Right cardiac atrium (tissue), 5 donors: ENCODE measurements around the gene SLC37A1. TPM values are rescaled to one million over a fixed set of nuclear protein-coding genes. Genes with fewer than 3 reads are reported as not detected.

Source experiments
- ATAC-seq, 2 donors: fragments of 200-7000 bp; cut with Tn5 transposase; one replicate each; pipeline versions ENCODE4 v1.8.0 to v1.9.1; 2020; ENCODE audit warnings: moderate library complexity in 2 of 2, mild to moderate bottlenecking in 1 of 2
- DNase-seq, 3 donors: peaks; one replicate each; pipeline ENCODE4 v3.0.0-alpha.2; 2020
- H3K27ac ChIP-seq: one replicate; pipeline ENCODE4 v1.5.1; 2013; ENCODE audit warnings: mild to moderate bottlenecking, low read length, control low read depth, moderate library complexity
- H3K27me3 ChIP-seq: one replicate; pipeline ENCODE4 v1.6.1; 2013; ENCODE audit not compliant: control insufficient read depth, insufficient read depth
- H3K4me1 ChIP-seq: one replicate; pipeline ENCODE4 v1.6.1; 2013; ENCODE audit warnings: low read length; ENCODE audit not compliant: control insufficient read depth, insufficient read depth
- H3K4me3 ChIP-seq: one replicate; pipeline ENCODE4 v1.5.1; 2013; ENCODE audit warnings: low read length, control low read depth
- H3K9me3 ChIP-seq: one replicate; pipeline ENCODE4 v1.6.1; 2013; ENCODE audit warnings: low read length; ENCODE audit not compliant: control insufficient read depth
- WGBS: extraction: QIAGEN DNeasy Blood & Tissue Kit; methylation state at CpG from one replicate; pipeline ENCODE4 v1.1.7; 2013; 5-methylcytosine and 5-hydroxymethylcytosine counted together
- intact Hi-C, 4 donors: fragments of 100-400 bp; cut with DNase I; formaldehyde crosslinking; loops; one replicate each; pipeline versions ENCODE4 v1.11.0 to v1.14.0; 2022 to 2023
- polyA plus RNA-seq: library from polyadenylated mRNA; stranded (reverse); fragments of 200-250 nt; gene quantifications from one replicate; pipeline ENCODE4 v1.2.3, GENCODE V29; 2013
- total RNA-seq, 4 donors: library from RNA; stranded (reverse); fragmentation: NEBNext Ultra II Directional; extraction: Animal tissue kit (Norgen Biotek cat#: 25700); gene quantifications; one replicate each; pipeline ENCODE4 v1.2.1, GENCODE V29; 2021
- donor health status: healthy with polysubstance abuse.
- donor health status: DM: no; HTN: yes; CAD: no.
- donor health status: DM: no; HTN: no; CAD: no.
- donor health status: DM: no; HTN: yes; CAD: no; lungs with severe emphysema.
- donor health status: DM: yes; HTN: yes; CAD: no.

Gene SLC37A1
- total and polyA plus RNA-seq, 5 donors = 1.9 to 2.9 (median 2.9) TPM

DNA sequence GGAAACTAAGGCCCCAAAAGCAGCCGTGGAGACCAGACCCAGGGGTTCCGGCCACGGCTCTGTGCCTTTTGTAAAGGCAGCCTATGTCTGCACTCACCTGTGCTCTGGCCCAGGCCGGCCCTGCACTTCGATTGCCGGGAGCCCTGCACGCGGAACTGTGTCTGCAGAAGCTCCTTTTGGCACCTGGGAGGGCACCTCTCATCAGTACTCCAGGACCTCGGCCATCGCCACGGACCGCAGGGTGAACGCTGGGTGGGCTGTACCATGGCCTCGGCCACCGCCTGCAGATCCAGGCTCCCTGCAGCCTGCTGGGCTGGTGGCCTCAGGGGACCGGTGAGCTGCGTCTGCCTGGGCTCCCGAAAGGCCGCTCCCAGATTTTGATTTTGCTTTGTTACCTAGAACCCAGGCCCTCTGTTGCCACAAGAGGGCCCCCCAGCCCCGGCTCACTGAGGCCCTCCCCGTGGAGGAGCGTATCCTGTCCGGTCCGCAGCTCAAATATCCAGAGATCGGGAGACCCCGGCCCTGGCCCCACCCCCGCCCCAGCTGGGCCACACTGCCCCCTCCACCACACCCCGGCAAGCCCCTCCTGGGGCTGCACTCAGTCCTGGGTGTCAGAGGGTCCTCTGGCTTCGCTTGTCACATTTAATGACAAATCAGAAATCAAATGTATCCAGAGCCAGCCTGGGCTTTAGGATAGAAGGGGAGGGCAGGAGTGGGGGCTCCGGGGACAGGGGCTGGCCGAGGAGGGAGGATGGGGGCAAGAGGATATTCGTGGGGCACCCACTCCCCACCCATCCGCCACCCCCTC is 79.6 kb downstream of the SLC37A1 start:
- no peaks in the 10 kb centered on the region for H3K9me3 ChIP-seq
- no peak overlapping the region for H3K27ac ChIP-seq
- peak; percentile 84 to 90 for ATAC-seq
- peak; percentile 63 to 88 (median 88) for DNase-seq
- intact Hi-C loops = loop anchor here (1.0 to 10.0 kb wide), 4 partner anchors 224 to 232 kb away; no protein-coding TSS in a partner anchor
- no peaks in the 10 kb centered on the region for H3K4me1 ChIP-seq
- no peaks in the 10 kb centered on the region for H3K27me3 ChIP-seq
- no peak overlapping the region for H3K4me3 ChIP-seq
- 23% methylated on average over 33 of the region's 33 CpGs for WGBS

DNA sequence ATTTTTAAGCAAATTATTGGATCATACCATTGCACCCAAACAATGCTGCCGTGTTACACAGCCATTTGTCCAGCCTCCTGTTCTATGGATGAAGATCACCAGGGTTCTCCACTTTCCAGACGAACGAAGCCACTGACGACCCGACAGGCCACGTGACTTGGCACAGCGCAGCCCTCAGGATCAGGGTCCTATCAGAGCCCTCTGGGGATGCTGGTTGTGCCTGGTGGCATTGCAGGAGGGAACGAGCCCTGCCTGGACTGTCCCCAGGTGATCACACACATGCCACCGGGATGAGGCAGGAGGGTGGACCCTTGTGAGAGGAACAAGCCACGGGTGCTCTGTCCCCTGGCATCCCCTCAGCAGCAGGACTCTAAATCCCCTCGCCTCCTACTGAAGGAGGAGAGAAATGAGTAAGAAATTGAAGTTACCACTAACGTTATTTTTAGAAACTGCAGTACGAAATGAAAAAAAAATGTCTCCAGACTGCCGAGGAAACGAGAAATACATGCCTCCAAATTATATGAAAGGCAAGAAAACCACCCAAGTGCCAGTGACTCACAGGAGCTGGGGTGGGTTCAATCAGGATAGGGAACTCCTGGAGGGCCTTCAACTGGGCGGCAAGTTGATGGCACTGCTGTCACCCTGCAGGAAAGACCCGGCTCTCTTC is 81.1 kb downstream of the SLC37A1 start:
- no peaks in the 10 kb centered on the region for H3K4me1 ChIP-seq
- no peak overlapping the region for H3K4me3 ChIP-seq
- WGBS = 62% methylated on average over 17 of the region's 17 CpGs
- no peaks in the 10 kb centered on the region for H3K27me3 ChIP-seq
- DNase-seq (no peak), ATAC-seq (no peak)
- intact Hi-C loops = loop anchor here in 3 of 4 donors (5.0 to 10.0 kb wide), 3 partner anchors 223 to 230 kb away; no protein-coding TSS in a partner anchor
- H3K9me3 ChIP-seq = no peaks in the 10 kb centered on the region
- H3K27ac ChIP-seq = no peak overlapping the region

DNA sequence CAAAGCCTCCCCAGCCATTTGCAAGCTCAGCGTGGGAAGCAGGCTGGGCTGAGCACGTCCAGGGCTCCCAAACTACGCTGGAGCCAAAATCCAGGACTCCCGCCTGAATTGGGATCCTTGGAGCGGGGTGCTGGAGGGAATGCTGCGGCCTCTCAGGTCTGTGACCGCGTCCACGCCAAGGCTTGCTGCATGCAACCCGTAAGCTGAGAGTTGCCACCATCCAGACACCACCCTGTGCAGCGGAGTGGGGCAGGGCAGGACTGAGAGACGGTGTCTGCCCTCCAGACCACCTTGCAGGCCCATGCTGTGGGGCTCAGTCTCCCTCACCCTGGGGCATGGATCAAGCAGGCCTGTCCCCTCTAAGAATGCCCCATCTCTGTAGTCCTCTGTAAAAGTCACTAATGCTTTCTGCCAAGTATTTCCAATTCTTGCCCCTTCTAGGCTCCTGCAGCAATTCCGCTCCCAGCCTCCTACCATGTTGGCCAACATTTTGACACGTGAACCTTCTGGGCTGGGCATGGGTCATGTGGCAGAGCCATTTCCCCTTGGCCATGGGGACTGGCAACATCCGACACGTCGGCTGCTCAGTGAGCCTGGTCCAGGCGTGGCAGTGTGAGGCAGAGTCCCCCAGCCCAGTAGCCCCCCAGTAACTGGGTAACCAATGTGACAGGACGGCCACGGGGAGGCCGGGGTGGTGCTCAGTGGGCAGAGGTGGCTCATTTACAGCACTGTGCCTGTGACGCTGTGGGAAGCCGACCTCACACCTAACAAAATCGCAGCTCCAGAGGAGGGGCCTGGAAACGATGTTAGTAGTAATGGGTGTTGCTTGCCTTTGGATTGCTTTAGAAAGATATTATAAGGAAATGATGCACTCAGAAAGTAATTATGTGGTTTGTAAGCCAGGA is 81.9 kb downstream of the SLC37A1 start:
- no peaks in the 10 kb centered on the region for H3K27me3 ChIP-seq
- H3K9me3 ChIP-seq = no peaks in the 10 kb centered on the region
- DNase-seq (no peak), ATAC-seq (no peak)
- H3K4me3 ChIP-seq = no peak overlapping the region
- H3K27ac ChIP-seq = no peak overlapping the region
- whole genome bisulfite sequencing = 85% methylated on average over 25 of the region's 25 CpGs
- H3K4me1 ChIP-seq = no peaks in the 10 kb centered on the region
- intact Hi-C loops = loop anchor here in 1 of 4 donors (10.0 kb wide), 1 partner anchor 229 kb away; no protein-coding TSS in a partner anchor

DNA sequence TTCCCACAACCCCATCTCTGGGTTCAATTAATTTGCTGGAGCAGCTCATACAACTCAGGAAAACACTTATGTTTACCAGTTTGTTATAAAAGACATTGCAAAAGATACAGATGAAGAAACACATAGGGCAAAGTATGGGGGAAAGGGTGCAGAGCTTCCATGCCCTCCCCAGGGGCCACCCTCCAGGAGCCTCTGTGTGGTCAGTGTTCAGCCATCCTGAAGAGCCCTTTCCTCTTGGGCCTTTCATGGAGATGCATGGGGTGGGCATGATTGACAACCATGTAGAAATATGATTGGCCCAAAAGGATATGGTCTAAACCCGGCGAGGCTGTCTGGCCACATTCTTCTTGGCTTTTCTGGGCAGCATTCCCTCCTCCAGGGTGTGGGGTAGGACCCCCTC is 83.0 kb downstream of the SLC37A1 start:
- no peak overlapping the region for H3K4me3 ChIP-seq
- no peaks in the 10 kb centered on the region for H3K27me3 ChIP-seq
- intact Hi-C loops = loop anchor here in 1 of 4 donors (10.0 kb wide), 1 partner anchor 228 kb away; no protein-coding TSS in a partner anchor
- no peaks in the 10 kb centered on the region for H3K9me3 ChIP-seq
- H3K27ac ChIP-seq = no peak overlapping the region
- no peaks in the 10 kb centered on the region for H3K4me1 ChIP-seq
- DNase-seq = no peak
- ATAC-seq = no peak
- WGBS = 94% methylated on average over 2 of the region's 2 CpGs

DNA sequence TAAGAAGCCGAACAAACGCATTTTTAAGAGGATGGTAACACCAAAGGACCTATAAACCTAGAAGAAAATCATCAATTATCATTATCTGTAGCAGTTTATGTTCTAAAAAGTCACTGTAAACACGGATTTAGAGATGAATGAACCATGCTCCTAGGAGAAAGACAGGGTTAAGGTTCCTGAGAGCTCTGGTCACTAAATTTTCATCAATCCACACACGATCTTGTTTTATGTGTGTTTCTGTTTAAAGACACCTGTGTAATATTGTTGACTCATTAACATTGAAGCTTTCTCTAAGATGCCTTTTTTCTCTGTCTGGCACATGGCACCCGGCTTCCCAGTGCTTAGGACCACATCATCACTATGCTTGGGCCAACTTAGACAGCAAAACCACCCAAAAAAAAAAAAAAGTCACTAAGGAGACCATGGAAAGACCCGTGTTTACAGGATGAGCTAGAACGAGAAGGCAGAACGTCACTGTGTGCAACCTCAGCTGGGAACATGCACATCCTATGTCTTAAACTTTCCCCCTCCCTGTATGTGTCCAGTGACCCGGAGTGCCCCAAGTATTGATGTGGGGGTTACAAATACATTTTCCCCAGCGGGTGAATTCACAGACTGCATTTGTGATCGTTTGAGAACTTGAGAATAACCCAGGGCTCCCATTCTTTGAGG is 84.0 kb downstream of the SLC37A1 start:
- Histone ChIP-seq H3K4me3 (no peak overlapping the region), H3K27ac (no peak overlapping the region), H3K27me3 (no peaks in the 10 kb centered on the region), H3K4me1 (no peaks in the 10 kb centered on the region), H3K9me3 (no peaks in the 10 kb centered on the region)
- DNase-seq (no peak), ATAC-seq (no peak)
- intact Hi-C loops = loop anchor here in 1 of 4 donors (10.0 kb wide), 1 partner anchor 227 kb away; no protein-coding TSS in a partner anchor
- WGBS = 88% methylated on average over 11 of the region's 11 CpGs

DNA sequence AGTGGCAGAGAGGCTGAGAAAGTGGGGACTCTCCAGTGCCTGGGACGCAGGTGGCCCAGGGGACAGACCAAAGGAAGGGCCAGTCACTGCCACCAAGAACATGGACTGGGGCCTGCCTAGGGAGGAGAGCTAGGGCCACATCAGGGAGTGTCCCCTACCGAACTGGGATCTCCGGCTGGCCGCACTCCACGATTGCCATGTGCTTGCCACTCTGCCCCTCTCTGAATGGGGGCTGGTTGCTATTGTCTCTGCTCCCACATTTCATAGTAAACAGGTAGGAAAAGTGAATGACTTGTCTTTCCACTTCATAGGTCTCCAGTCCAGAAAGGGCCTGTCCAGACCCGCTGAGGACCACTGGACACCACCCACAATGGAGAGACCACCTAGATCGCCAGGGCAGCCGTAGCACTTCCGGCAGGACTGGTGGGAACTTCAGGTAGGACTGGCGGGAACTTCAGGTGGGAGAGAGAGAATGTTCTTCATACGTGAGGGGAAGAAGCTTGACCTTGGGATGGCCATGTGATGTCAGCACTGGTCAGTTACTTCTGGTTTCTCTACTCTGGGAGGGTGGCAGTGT is 84.6 kb downstream of the SLC37A1 start:
- ATAC-seq (no peak), DNase-seq (no peak)
- H3K4me3 ChIP-seq = no peak overlapping the region
- no peaks in the 10 kb centered on the region for H3K9me3 ChIP-seq
- 94% methylated on average over 11 of the region's 11 CpGs for WGBS
- H3K27ac ChIP-seq = no peak overlapping the region
- no peaks in the 10 kb centered on the region for H3K27me3 ChIP-seq
- intact Hi-C loops = loop anchor here in 1 of 4 donors (10.0 kb wide), 1 partner anchor 227 kb away; no protein-coding TSS in a partner anchor
- no peaks in the 10 kb centered on the region for H3K4me1 ChIP-seq

DNA sequence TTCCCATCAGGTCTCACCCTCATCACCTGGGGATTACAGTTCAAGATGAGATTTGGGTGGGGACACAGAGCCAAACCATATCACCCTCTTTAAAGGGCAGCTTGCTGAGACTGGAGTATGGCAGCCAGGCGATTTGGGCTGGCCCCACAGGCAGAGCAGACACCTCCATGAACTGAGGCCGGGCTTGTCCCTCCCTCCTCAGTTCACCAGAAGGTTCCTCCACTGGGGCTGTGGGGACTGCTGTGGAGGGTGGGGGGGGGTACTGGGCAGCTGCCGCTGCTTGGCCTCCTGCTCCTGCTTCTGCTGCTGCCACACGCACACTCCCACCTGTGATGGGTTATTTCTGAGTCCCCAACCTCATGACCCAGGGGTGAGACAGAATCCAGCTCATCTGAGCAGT is 85.8 kb downstream of the SLC37A1 start:
- no peaks in the 10 kb centered on the region for H3K27me3 ChIP-seq
- intact Hi-C loops = loop anchor here in 1 of 4 donors (10.0 kb wide), 1 partner anchor 225 kb away; no protein-coding TSS in a partner anchor

DNA sequence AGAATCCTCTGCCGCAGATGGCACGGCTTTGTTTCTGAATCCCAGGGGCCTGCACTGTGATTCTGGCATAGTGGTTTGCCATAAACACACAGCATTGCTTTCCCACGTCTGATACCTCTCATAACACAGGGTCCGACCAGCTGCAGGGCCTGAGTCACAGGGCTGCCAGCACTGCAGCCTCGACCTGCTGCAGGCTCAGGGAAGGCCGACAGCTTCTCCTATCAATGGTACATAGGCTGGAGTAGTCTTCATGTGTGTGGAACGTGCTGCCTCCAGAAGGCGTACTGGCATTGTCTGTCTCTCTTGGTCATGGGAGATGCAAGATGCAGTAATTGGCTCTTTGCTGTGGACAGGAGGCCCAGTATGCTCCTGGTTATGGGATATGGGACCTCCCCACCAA is 86.3 kb downstream of the SLC37A1 start:
- no peak for ATAC-seq

More for the DNA sequence above, 85.8 kb downstream of the SLC37A1 start:
- Histone ChIP-seq H3K4me3 (no peak overlapping the region), H3K27ac (no peak overlapping the region), H3K4me1 (no peaks in the 10 kb centered on the region), H3K9me3 (peaks cover 2% of the 10 kb centered on the region)
- DNase-seq (no peak), ATAC-seq (no peak)
- WGBS = 80% methylated on average over 4 of the region's 4 CpGs

DNA sequence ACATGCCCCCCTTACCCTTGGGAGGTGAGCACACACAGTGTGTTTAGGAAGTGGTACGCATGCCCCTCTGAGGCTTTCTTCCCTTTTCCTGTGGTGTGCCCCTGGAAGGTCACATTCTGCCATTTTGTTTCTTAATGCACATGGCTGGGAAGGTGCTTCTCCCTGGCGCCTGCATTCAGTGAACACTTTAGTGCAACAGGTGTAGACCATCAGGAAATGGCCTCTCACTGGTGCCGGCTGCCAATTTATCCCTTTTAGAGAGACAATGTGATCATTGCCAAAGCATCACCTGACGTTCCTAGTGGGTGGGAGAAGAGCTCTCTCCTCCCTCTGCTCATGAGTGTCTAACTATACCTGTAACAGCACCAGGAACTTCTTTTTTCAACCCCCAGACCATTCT is 88.0 kb downstream of the SLC37A1 start:
- ATAC-seq (no peak), DNase-seq (no peak)
- intact Hi-C loops = no loop called here
- no peak overlapping the region for H3K4me3 ChIP-seq
- no peak overlapping the region for H3K27ac ChIP-seq
- H3K4me1 ChIP-seq = no peaks in the 10 kb centered on the region
- H3K27me3 ChIP-seq = no peaks in the 10 kb centered on the region
- 79% methylated on average over 4 of the region's 4 CpGs for WGBS
- peaks cover 2% of the 10 kb centered on the region for H3K9me3 ChIP-seq

More for the DNA sequence above, 86.3 kb downstream of the SLC37A1 start:
- no peak for DNase-seq
- intact Hi-C loops = loop anchor here in 1 of 4 donors (10.0 kb wide), 1 partner anchor 225 kb away; no protein-coding TSS in a partner anchor
- Histone ChIP-seq H3K4me1 (no peaks in the 10 kb centered on the region), H3K4me3 (no peak overlapping the region), H3K27ac (no peak overlapping the region), H3K9me3 (peaks cover 2% of the 10 kb centered on the region), H3K27me3 (no peaks in the 10 kb centered on the region)
- WGBS = 80% methylated on average over 8 of the region's 8 CpGs

DNA sequence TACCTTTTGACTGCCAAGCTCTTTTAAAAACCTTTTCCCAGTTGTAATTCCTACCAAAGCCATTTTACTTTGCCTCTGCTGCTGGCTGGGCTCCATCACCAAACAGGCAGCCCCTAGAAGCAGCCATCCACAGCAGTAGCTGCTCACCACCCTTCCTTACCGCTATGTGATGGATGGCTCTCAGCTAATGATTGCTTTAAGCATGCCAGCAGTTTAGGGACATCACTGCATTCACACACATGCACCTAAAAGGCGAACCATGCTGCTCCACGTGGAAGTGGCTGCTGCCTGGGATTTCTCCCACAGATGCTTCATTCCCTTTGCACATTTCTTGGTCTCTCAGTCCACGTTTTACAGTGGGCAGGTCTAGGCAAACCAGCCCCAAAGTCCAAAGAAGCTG is 93.5 kb downstream of the SLC37A1 start:
- H3K4me1 ChIP-seq = no peaks in the 10 kb centered on the region
- ATAC-seq (no peak), DNase-seq (peak in 1 of 3 donors; percentile 9)
- H3K9me3 ChIP-seq = peaks cover 2% of the 10 kb centered on the region
- intact Hi-C loops = no loop called here
- no peak overlapping the region for H3K4me3 ChIP-seq
- no peaks in the 10 kb centered on the region for H3K27me3 ChIP-seq
- WGBS = 68% methylated on average over 4 of the region's 4 CpGs
- H3K27ac ChIP-seq = no peak overlapping the region
